HG02943 (cell line): ENCODE measurements around the gene FMNL2.
A peak's percentile ranks its signal among the peaks of the same experiment; 100 is the strongest.

ENCODE experiments used
- ATAC-seq: cut with Tn5 transposase; IDR thresholded peaks from one replicate; pipeline ENCODE4 v1.9.1; 2021; ENCODE audit warnings: mild to moderate bottlenecking, low read depth, moderate library complexity; ENCODE audit not compliant: unreplicated experiment

FMNL2 gene

GRCh38 chr2:152676461-152676860 lies 341.5 kb downstream of the FMNL2 start:
- ATAC-seq: no peak

- ATAC-seq: no peak
These were observed 343.8 kb downstream of the FMNL2 start for GRCh38 chr2:152678808-152679207.

- ATAC-seq: no peak
These were observed 347.7 kb downstream of the FMNL2 start for GRCh38 chr2:152682663-152683062.

- no peak for ATAC-seq
These were observed 348.4 kb downstream of the FMNL2 start for GRCh38 chr2:152683400-152683799.

- no peak for ATAC-seq
These were observed 351.3 kb downstream of the FMNL2 start for GRCh38 chr2:152686321-152686720.

GRCh38 chr2:152693033-152693432 lies 358.1 kb downstream of the FMNL2 start:
- ATAC-seq: peak; percentile 60

GRCh38 chr2:152694161-152694661 lies 359.2 kb downstream of the FMNL2 start:
- peak; percentile 59 for ATAC-seq

- ATAC-seq: no peak
These were observed 360.8 kb downstream of the FMNL2 start for GRCh38 chr2:152695763-152696162.

GRCh38 chr2:152696476-152696875 lies 361.5 kb downstream of the FMNL2 start:
- ATAC-seq: no peak
